ENCODE measurements around the gene BATF.

GRCh38 chr14:75558440-75558839, 36.2 kb downstream of the BATF start:
- TF ChIP-seq EZH2 (IDR thresholded peaks at IDR 0.05) (no peak), POLR2AphosphoS5 (IDR thresholded peaks at IDR 0.05; ENCODE audit: borderline replicate concordance, low read depth, low read length) (no peak)

All from SK-N-MC (cell line).